ENCODE results near the gene TAF1C.

GRCh38 chr16:84228256-84228838 is 41.5 kb upstream of the TAF1C start:
- TF ChIP-seq, protein P1, sequence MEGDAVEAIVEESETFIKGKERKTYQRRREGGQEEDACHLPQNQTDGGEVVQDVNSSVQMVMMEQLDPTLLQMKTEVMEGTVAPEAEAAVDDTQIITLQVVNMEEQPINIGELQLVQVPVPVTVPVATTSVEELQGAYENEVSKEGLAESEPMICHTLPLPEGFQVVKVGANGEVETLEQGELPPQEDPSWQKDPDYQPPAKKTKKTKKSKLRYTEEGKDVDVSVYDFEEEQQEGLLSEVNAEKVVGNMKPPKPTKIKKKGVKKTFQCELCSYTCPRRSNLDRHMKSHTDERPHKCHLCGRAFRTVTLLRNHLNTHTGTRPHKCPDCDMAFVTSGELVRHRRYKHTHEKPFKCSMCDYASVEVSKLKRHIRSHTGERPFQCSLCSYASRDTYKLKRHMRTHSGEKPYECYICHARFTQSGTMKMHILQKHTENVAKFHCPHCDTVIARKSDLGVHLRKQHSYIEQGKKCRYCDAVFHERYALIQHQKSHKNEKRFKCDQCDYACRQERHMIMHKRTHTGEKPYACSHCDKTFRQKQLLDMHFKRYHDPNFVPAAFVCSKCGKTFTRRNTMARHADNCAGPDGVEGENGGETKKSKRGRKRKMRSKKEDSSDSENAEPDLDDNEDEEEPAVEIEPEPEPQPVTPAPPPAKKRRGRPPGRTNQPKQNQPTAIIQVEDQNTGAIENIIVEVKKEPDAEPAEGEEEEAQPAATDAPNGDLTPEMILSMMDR (IDR thresholded peaks at IDR 0.05): no peak
- no peak for TF ChIP-seq POLR2A (IDR thresholded peaks at IDR 0.05)
- no peak for TF ChIP-seq EP300 (IDR thresholded peaks at IDR 0.05)
